DND-41 (cell line): ENCODE measurements around the gene PRKCE.

Source experiments
- CTCF ChIP-seq: IDR thresholded peaks from 2 replicates; pipeline ENCODE4 v1.5.1; 2012; ENCODE audit warnings: borderline replicate concordance, low read length, moderate library complexity, mild to moderate bottlenecking; ENCODE audit not compliant: poor library complexity, severe bottlenecking; ENCODE audit errors: extremely low read depth
- EZH2 ChIP-seq: IDR thresholded peaks from 3 replicates; pipeline ENCODE4 v1.6.1; 2012; ENCODE audit warnings: borderline replicate concordance, low read depth, mild to moderate bottlenecking, moderate library complexity, low read length, inconsistent platforms; ENCODE audit not compliant: severe bottlenecking

GRCh38 chr2:46187112-46187618 is 535.7 kb downstream of the PRKCE start:
- TF ChIP-seq CTCF (no peak), EZH2 (no peak)
